WTC11 (cell line): ENCODE measurements around the gene SLC12A4. TPM values are rescaled to one million over a fixed set of nuclear protein-coding genes. Genes with fewer than 3 reads are reported as not detected.

Source experiments
- ATAC-seq: fragments of 200-7000 bp; cut with Tn5 transposase; 2 replicates; pipeline ENCODE4 v1.10.0; 2021; ENCODE audit warnings: mild to moderate bottlenecking, moderate library complexity
- Bru-seq: library from RNA; stranded (reverse); fragments of 400-500 nt; gene quantifications from one replicate; lab custom pipeline; 2021; lab: Mats Ljungman, UMichigan
- CTCF ChIA-PET: fragments of 300-600 bp; sonication (Branson Sonifier 250); formaldehyde crosslinking; loops from one replicate; lab custom pipeline; 2021; ENCODE audit warnings: antibody characterized with exemption; lab: Charles Lee
- POLR2A ChIA-PET: fragments of 350-600 bp; sonication (Branson Sonifier 250); formaldehyde crosslinking; loops from one replicate; lab custom pipeline; 2021; ENCODE audit warnings: antibody characterized with exemption; lab: Charles Lee
- DNase-seq: peaks from one replicate; pipeline ENCODE4 v3.0.0; 2021; ENCODE audit warnings: low spot score
- H3K27ac Mint-ChIP-seq: 2 replicates; pipeline ENCODE4 v1.8.0; 2021; ENCODE audit warnings: mixed read lengths
- H3K27me3 Mint-ChIP-seq: 2 replicates; pipeline ENCODE4 v1.8.0; 2021; ENCODE audit warnings: low read depth, mild to moderate bottlenecking, moderate library complexity, mixed read lengths
- H3K36me3 Mint-ChIP-seq: 2 replicates; pipeline ENCODE4 v1.8.0; 2021; ENCODE audit warnings: mixed read lengths
- H3K4me1 Mint-ChIP-seq: 2 replicates; pipeline ENCODE4 v1.8.0; 2022; ENCODE audit warnings: mixed read lengths
- H3K4me3 Mint-ChIP-seq: 2 replicates; pipeline ENCODE4 v1.8.0; 2021; ENCODE audit warnings: mild to moderate bottlenecking, moderate library complexity, mixed read lengths
- H3K9me3 Mint-ChIP-seq: 2 replicates; pipeline ENCODE4 v1.8.0; 2021; ENCODE audit warnings: mixed read lengths
- ATF6 ChIP-seq: sonication (generic); formaldehyde crosslinking; IDR thresholded peaks from 2 replicates; pipeline ENCODE4 v1.8.1; 2023; ENCODE audit warnings: mild to moderate bottlenecking, missing genetic modification reagents
- CDX4 ChIP-seq: fragments of 250-450 bp; sonication (Bioruptor Pico); IDR thresholded peaks from 2 replicates; pipeline ENCODE4 v1.9.0; 2021; ENCODE audit warnings: moderate library complexity, mild to moderate bottlenecking, inconsistent platforms, borderline replicate concordance
- E2F4 ChIP-seq: sonication (generic); formaldehyde crosslinking; IDR thresholded peaks from 2 replicates; pipeline ENCODE4 v1.8.1; 2022; ENCODE audit warnings: low read depth, mild to moderate bottlenecking, moderate library complexity, missing genetic modification reagents, borderline replicate concordance
- FOXK1 ChIP-seq: sonication (generic); formaldehyde crosslinking; IDR thresholded peaks from 2 replicates; pipeline ENCODE4 v1.8.0; 2022; ENCODE audit warnings: mild to moderate bottlenecking, moderate library complexity, missing genetic modification reagents
- FOXP1 ChIP-seq: sonication (generic); formaldehyde crosslinking; IDR thresholded peaks from 2 replicates; pipeline ENCODE4 v1.8.0; 2022; ENCODE audit warnings: missing genetic modification reagents, mild to moderate bottlenecking, moderate library complexity, borderline replicate concordance
- GTF2I ChIP-seq: fragments of 250-450 bp; sonication (Bioruptor Pico); conservative IDR thresholded peaks from 2 replicates; pipeline ENCODE4 v1.4.0; 2021; ENCODE audit warnings: mild to moderate bottlenecking
- HMGXB4 ChIP-seq: sonication (generic); formaldehyde crosslinking; IDR thresholded peaks from 2 replicates; pipeline ENCODE4 v1.8.1; 2023; ENCODE audit warnings: mild to moderate bottlenecking, moderate library complexity, missing genetic modification reagents
- MYBL2 ChIP-seq: sonication (generic); formaldehyde crosslinking; IDR thresholded peaks from 2 replicates; pipeline ENCODE4 v1.8.1; 2023; ENCODE audit warnings: mild to moderate bottlenecking, moderate library complexity, missing genetic modification reagents
- NFYB ChIP-seq: sonication (generic); formaldehyde crosslinking; conservative IDR thresholded peaks from 2 replicates; pipeline ENCODE4 v1.8.0; 2022; ENCODE audit warnings: low read depth, missing genetic modification reagents
- NR1H2 ChIP-seq: sonication (generic); formaldehyde crosslinking; IDR thresholded peaks from 2 replicates; pipeline ENCODE4 v1.9.0; 2021; ENCODE audit warnings: mild to moderate bottlenecking, moderate library complexity, missing genetic modification reagents
- NR2C2 ChIP-seq: sonication (generic); formaldehyde crosslinking; IDR thresholded peaks from 2 replicates; pipeline ENCODE4 v1.8.0; 2022; ENCODE audit warnings: mild to moderate bottlenecking, missing genetic modification reagents
- TEAD4 ChIP-seq: sonication (generic); formaldehyde crosslinking; IDR thresholded peaks from 2 replicates; pipeline ENCODE4 v1.8.0; 2022; ENCODE audit warnings: mild to moderate bottlenecking, missing genetic modification reagents
- TP53 ChIP-seq: sonication (generic); formaldehyde crosslinking; IDR thresholded peaks from 2 replicates; pipeline ENCODE4 v1.8.1; 2023; ENCODE audit warnings: mild to moderate bottlenecking, missing genetic modification reagents
- ZBTB43 ChIP-seq: sonication (generic); formaldehyde crosslinking; IDR thresholded peaks from 2 replicates; pipeline ENCODE4 v1.8.1; 2023; ENCODE audit warnings: mild to moderate bottlenecking, missing genetic modification reagents
- ZMAT4 ChIP-seq: fragments of 250-450 bp; sonication (Bioruptor Pico); IDR thresholded peaks from 2 replicates; pipeline ENCODE4 v1.9.0; 2021; ENCODE audit warnings: mild to moderate bottlenecking
- ZNF121 ChIP-seq: sonication (generic); formaldehyde crosslinking; IDR thresholded peaks from 2 replicates; pipeline ENCODE4 v1.8.0; 2023; ENCODE audit warnings: missing genetic modification reagents
- ZNF263 ChIP-seq: sonication (generic); formaldehyde crosslinking; IDR thresholded peaks from 2 replicates; pipeline ENCODE4 v1.8.1; 2022; ENCODE audit warnings: low read depth, mild to moderate bottlenecking, moderate library complexity, missing genetic modification reagents
- ZNF423 ChIP-seq: fragments of 250-450 bp; sonication (Bioruptor Pico); IDR thresholded peaks from 2 replicates; pipeline ENCODE4 v2.1.2; 2022; ENCODE audit warnings: mild to moderate bottlenecking, moderate library complexity
- ZNF425 ChIP-seq: fragments of 250-450 bp; sonication (Bioruptor Pico); conservative IDR thresholded peaks from 2 replicates; pipeline ENCODE4 v1.9.0; 2021; ENCODE audit warnings: mild to moderate bottlenecking
- ZNF532 ChIP-seq: fragments of 250-450 bp; sonication (Bioruptor Pico); IDR thresholded peaks from 2 replicates; pipeline ENCODE4 v1.9.0; 2021; ENCODE audit warnings: mild to moderate bottlenecking, borderline replicate concordance
- long read RNA-seq, 3 experiments: library from RNA in 1 of 3; library from capped mRNA in 1 of 3; library from polyadenylated mRNA in 1 of 3; unstranded in 2 of 3; stranded (forward) in 1 of 3; transcript quantifications; one replicate each; pipeline ENCODE4 v2.0.0, GENCODE V29; 2021
- total RNA-seq: library from RNA; stranded (reverse); gene quantifications from 3 replicates; pipeline ENCODE4 v1.2.3, GENCODE V29; 2021

The SLC12A4 gene
- 67.5 to 94.1 TPM (median 73.7 TPM) in 3 replicates for total RNA-seq
- percentile 68 among the genes with signal in this experiment for Bru-seq, nascent RNA
- long read RNA-seq, experiment 1, full-length matches to known transcripts: 121 of 191 reads
- long read RNA-seq, experiment 1, partial matches to known transcripts: 23 of 191 reads
- long read RNA-seq, experiment 1, other reads (novel, unspliced or antisense): 47 of 191 reads
- long read RNA-seq, experiment 2, full-length matches to known transcripts: 11 of 48 reads
- long read RNA-seq, experiment 2, partial matches to known transcripts: 18 of 48 reads
- long read RNA-seq, experiment 2, other reads (novel, unspliced or antisense): 19 of 48 reads
- long read RNA-seq, experiment 3, partial matches to known transcripts: 2 of 4 reads
- long read RNA-seq, experiment 3, other reads (novel, unspliced or antisense): 0 of 4 reads

GRCh38 chr16:67968400-67969253 lies at the start of gene SLC12A4:
SLC12A4 (minus strand) TSS chr16:67968637; CDS start chr16:67968553, 84 bp downstream.
- Mint-ChIP-seq H3K9me3 (no peaks in the 10 kb centered on the region), H3K4me3 (peak within 1 kb of the TSS; percentile 97), H3K27ac (peak within 1 kb of the TSS; percentile 92), H3K36me3 (0 out of 2 replicates have a peak, but pooled peaks cover 5% of the 10 kb centered on the region), H3K4me1 (peaks cover 44% of the 10 kb centered on the region), H3K27me3 (peaks cover 5% of the 10 kb centered on the region; the same call in 1 of the 2 replicates)
- DNase-seq (peak; percentile 78), ATAC-seq (peak; percentile 75)
- POLR2A ChIA-PET: interaction anchor here (1.1 kb wide), 1 partner anchor 84 kb away, joined by 3 read pairs; the partner anchor contains the start of gene NRN1L
- CTCF ChIA-PET: interaction anchor here (0.6 to 1.7 kb wide), 5 partner anchors 12 to 399 kb away, joined by 3 read pairs; partner anchors contain the start of genes DPEP3, NRN1L, PRMT7 and SLC7A6OS
- TF ChIP-seq ZNF532 (CRISPR knock-in tag): no peak
- TF ChIP-seq NR1H2 (CRISPR knock-in tag): no peak
- TF ChIP-seq GTF2I (CRISPR knock-in tag): peak; percentile 99
- peak; percentile 99 for TF ChIP-seq ZNF121 (CRISPR knock-in tag)
- no peak for TF ChIP-seq NR2C2 (CRISPR knock-in tag)
- peak; percentile 85 for TF ChIP-seq ZNF423 (CRISPR knock-in tag)
- no peak for TF ChIP-seq ZMAT4 (CRISPR knock-in tag)
- no peak for TF ChIP-seq TP53 (CRISPR knock-in tag)
- TF ChIP-seq ZBTB43 (CRISPR knock-in tag): no peak
- TF ChIP-seq CDX4 (CRISPR knock-in tag): no peak
- TF ChIP-seq ATF6 (CRISPR knock-in tag): no peak
- TF ChIP-seq HMGXB4: peak; percentile 23; the same call in 1 of the 2 replicates
- TF ChIP-seq ZNF425 (CRISPR knock-in tag): no peak
- peak; percentile 26; the same call in 1 of the 2 replicates for TF ChIP-seq FOXK1 (CRISPR knock-in tag)
- TF ChIP-seq ZNF263: peak; percentile 94
- no peak for TF ChIP-seq E2F4 (CRISPR knock-in tag)
- TF ChIP-seq NFYB: no peak
- TF ChIP-seq TEAD4 (CRISPR knock-in tag): no peak
- TF ChIP-seq FOXP1: no peak
- TF ChIP-seq MYBL2 (CRISPR knock-in tag): 0 out of 2 replicates have a peak, but pooled peaks have one; percentile 11
